KOPT-K1 (cell line): ENCODE measurements around the gene QRSL1.
"Not testable (repeated sequence)": the region's sequence is repeated elsewhere in the genome, so short reads cannot be mapped to it uniquely, and the experiment has no call there.

Experiments
- H3K27ac ChIP-seq: fragments of 200-600 bp; sonication (generic); 2 replicates; pipeline ENCODE4 v1.5.1; 2016; ENCODE audit warnings: antibody characterized with exemption, mild to moderate bottlenecking, low read depth, low read length; ENCODE audit not compliant: poor library complexity, severe bottlenecking
- H3K36me3 ChIP-seq: fragments of 200-600 bp; sonication (generic); 2 replicates; pipeline ENCODE4 v1.5.1; 2017; ENCODE audit warnings: antibody characterized with exemption, mild to moderate bottlenecking, low read length, moderate library complexity; ENCODE audit not compliant: insufficient read depth
- H3K9me3 ChIP-seq: fragments of 200-600 bp; sonication (generic); 2 replicates; pipeline ENCODE4 v1.5.1; 2017; ENCODE audit warnings: antibody characterized with exemption, low read length, mild to moderate bottlenecking; ENCODE audit not compliant: insufficient read depth, poor library complexity, severe bottlenecking

The QRSL1 gene

DNA sequence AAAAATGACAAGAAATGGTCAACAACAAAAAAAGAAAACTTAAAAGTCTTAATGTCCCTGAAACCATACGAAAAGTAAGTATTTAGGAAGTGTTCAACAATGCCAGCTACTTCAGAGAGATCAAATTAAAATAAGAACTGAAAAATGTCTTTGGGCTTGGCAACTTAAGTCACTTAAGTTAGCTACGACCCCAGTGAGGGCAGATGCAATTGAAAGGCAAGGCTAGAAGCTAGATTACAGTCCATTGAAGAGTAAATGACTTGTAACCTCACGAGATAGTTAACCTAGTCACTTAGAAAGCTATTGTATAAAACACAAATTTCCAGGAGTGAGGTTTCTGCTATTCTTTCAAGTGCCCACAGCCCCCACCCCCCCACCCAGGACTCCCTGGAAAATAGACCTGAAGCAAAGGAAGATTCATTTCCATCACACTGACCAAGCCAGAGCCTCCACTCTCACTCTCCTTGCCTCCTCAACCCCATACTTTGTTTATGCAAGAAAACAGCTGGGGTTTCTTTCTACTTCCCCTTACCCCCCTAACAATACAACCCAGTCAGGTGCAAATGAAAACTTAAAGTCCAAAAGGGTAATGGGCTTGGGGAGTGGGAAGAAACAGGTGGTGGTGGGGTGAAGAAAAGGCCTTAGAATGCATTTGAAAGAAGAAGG, 14.7 kb upstream of the QRSL1 start:
- H3K9me3 ChIP-seq: no peaks in the 10 kb centered on the region
- no peaks in the 10 kb centered on the region for H3K36me3 ChIP-seq
- H3K27ac ChIP-seq: no peak overlapping the region

DNA sequence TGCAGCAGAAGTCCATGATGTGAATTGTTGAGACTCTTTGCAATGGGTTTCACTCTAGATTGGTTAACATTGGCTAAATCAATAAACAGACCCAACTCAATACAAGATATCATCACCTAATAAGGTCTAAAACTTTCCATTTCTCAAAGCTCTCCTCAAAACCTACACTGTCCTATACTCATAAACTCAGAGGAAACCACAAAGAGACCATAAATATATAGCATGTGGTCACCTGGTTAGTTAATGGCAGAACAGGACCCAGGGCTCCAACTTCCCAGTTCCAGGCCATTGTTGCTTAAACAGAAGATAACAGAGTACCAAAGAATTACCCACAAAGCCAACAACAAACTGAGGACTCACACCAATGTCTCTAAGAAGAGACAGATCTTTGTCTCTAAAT, 12.1 kb upstream of the QRSL1 start:
- H3K27ac ChIP-seq: no peak overlapping the region
- 0 out of 2 replicates have a peak, but pooled peaks cover 3% of the 10 kb centered on the region for H3K36me3 ChIP-seq
- H3K9me3 ChIP-seq: peaks cover under 1% of the 10 kb centered on the region

DNA sequence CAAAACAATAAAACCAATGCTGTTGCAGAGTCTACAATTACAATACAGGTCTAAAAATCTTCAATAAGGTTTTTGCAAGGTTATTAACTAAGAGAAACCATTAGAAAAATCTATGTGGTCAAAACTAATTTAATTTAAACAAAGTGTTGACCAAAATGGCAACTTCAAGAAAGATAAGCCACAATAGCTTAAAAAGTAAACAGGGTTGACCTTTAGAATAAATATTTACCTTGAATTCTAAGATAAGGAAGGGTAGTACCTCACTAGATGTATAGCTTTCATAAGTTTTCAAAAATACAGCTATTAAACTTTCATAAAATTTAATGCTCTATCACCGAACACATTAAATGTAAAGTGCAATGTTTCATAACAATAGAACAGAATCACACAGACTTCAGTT, 11.5 kb upstream of the QRSL1 start:
- Histone ChIP-seq H3K27ac (no peak overlapping the region), H3K9me3 (peaks cover 5% of the 10 kb centered on the region), H3K36me3 (0 out of 2 replicates have a peak, but pooled peaks cover 6% of the 10 kb centered on the region)

DNA sequence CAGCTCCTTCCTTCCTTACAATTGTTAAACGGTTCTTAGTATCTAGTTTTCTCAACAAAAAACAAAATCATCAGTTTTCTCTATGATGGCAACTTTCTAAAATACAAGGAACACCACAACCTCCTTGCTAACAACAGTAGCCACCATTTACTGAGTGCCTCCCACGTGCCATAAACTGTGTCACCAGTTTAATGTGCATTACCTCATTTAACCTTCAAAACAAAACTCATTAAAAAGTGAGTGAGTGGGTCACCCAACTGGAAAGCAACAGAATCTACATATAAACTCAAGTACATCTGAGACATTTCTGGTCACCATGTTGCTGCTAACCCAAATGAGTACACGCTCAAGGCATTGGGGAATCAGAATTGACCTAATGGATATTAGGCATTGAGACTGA, 11.1 kb upstream of the QRSL1 start:
- Histone ChIP-seq H3K27ac (no peak overlapping the region), H3K9me3 (peaks cover 5% of the 10 kb centered on the region), H3K36me3 (0 out of 2 replicates have a peak, but pooled peaks cover 6% of the 10 kb centered on the region)

DNA sequence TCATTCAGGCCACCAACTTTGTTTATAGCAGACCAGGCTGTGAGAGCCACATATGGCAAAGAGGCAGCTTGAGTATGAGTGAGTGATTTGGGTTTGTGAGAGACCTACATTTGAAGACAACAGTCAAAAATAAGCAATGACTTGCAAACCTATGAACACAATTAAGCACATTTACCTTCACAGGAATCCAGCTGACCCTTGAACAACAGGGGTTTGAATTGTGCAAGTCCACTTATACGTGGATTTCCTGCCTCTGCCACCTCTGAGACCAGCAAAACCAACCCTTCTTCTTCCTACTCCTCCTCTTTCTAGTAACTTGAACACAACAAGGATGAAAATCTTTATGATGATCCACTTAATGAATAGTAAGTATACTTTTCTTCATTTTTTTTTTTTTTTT, 10.2 kb upstream of the QRSL1 start:
- peaks cover 5% of the 10 kb centered on the region for H3K9me3 ChIP-seq
- H3K27ac ChIP-seq: no peak overlapping the region
- H3K36me3 ChIP-seq: 0 out of 2 replicates have a peak, but pooled peaks cover 6% of the 10 kb centered on the region

DNA sequence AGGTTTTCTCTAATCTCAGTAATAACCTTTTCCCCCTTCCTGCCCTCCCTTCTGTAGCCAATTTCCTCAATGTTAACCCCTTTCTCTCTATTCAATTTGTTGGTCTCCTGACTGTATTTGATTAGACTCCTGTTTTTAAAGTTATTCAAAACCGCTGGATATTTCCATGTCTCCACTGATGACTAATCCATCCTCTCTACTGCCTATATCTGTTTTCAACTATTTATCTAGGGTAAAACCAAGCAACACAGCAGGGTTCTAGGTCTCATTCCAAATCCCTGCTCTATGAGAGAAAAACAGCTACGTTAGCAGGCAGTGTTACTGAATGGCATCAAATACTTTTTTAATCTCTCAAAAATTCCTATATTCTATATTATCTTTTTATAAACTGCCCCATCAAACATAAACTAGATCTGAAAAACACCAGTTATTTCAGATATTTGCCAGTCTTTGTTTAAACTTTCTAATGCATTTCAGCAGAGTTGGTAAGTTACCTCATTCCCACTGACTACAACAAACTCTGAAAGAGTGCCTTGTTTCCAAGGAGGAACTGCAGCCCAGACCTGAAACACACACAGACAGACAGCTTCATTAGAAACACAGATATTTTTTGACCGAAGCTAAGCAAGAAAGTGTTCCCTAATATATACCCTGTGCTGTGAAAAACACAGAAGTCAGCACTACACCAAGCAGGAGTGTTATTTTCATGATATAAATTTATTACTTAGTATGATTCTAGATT, 8.3 kb upstream of the QRSL1 start:
- Histone ChIP-seq H3K9me3 (peaks cover 5% of the 10 kb centered on the region), H3K36me3 (0 out of 2 replicates have a peak, but pooled peaks cover 6% of the 10 kb centered on the region), H3K27ac (no peak overlapping the region)

DNA sequence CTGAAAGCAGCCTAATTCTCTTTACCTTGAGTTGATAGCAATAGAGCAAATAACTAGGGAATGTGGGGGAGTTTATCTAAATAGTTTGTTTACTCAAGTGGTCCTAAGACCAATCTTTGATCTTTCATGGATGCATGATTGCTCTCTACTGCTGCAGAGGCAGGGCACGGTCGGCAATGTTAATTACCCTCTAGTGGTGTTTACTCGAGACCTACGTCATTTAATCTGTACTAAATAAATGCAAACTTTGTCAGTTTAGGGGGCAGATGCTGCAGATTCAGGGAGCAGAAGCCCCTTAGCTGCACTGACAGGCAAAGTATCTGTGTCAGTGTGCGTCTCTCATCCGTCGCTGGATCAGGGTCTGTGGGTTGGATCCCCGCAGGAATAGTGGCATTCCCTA, 7.0 kb upstream of the QRSL1 start:
- Histone ChIP-seq H3K36me3 (0 out of 2 replicates have a peak, but pooled peaks cover 6% of the 10 kb centered on the region), H3K27ac (no peak overlapping the region), H3K9me3 (peaks cover 5% of the 10 kb centered on the region)

DNA sequence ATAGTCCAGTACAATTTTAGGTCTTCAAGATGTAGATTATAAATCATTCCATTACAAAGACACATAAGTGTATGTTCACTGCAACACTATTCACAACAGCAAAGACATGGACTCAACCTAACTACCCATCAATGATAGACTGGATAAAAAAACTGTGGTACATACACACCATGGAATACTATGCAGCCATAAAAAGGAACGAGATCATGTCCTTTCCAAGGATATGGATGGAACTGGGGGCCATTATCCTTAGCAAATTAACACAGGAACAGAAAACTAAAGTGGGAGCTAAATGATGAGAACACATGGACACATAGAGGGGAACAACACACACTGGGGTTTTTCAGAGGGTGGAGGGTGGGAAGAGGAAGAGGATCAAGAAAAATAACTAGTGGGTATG, 6.3 kb upstream of the QRSL1 start:
- Histone ChIP-seq H3K27ac (no peak overlapping the region), H3K9me3 (peaks cover 5% of the 10 kb centered on the region), H3K36me3 (0 out of 2 replicates have a peak, but pooled peaks cover 6% of the 10 kb centered on the region)

DNA sequence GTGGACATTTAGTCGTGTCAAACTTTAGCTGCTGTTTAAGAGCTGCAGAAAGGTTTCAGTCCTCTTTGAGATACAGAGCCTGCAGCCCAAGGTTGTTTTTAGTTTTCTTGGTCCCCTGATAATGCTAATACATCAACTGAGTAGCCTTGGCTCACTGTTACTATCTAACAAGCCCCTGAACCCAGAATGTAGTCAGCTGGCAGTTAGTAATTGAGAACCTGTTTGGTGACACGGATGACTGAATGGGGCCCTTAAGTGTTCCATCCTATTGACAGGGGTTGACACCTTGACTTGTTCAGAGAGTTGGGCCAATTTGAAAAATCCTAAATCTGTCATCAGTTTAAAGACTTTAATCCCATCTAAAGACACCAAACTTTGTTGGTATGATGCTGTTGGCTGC, 2.9 kb upstream of the QRSL1 start:
- Histone ChIP-seq H3K27ac (no peak overlapping the region), H3K36me3 (0 out of 2 replicates have a peak, but pooled peaks cover 6% of the 10 kb centered on the region)

DNA sequence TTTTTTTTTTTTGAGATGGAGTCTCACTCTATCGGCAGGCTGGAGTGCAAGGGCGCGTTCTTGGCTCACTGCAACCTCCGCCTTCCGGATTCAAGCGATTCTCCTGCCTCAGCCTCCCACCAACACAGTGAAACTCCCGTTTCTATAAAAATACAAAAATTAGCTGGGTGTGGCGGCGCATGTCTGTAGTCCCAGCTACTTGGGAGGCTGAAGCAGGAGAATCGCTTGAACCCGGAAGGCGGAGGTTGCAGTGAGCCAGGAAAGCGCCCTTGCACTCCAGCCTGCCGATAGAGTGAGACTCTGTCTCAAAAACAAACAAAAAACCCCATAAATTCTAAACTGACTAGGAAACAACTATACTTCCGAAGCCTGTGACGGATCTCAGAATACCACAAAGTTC, 1.6 kb upstream of the QRSL1 start:
- H3K36me3 ChIP-seq, H3K9me3 ChIP-seq, H3K27ac ChIP-seq: not testable (repeated sequence)

More for the DNA sequence above, 2.9 kb upstream of the QRSL1 start:
- H3K9me3 ChIP-seq: peaks cover 5% of the 10 kb centered on the region

DNA sequence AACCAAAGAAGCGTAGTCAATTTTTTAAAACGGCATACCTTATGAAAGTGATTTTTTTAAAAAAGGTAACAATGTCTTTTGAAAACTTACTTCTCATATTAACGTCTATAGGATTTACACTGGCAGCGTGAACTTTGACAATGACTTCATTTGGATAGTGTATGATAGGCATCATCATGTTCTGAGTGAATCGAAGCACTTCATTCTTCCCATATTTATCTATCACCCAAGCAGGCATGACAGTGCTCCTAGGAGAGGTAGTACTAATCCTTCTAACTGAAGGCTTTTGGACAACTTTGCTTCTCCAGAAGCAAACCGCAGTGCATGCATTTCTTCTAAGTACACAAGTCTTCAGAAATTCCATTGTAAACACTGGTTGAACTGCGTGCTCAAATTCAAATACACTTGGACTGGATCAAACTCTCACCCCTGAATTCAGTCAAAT, 698 bp upstream of the QRSL1 start:
- no peaks in the 10 kb centered on the region for H3K9me3 ChIP-seq

DNA sequence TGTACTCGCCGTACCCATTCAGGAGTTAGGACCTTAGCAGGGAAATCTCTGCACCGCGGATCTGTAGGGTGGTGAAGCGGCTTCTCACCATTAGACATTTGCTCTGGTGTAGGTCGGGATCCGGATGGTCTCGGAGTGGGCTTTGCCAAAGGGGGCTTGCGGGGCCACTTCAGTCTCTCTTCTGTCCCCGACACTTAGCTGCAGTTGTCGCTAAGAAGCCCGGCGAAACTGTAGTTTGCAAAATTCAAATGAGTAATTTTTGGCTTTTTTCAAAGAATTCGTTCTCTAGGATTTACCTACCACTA, 433 bp downstream of the QRSL1 start:
- Histone ChIP-seq H3K9me3 (no peaks in the 10 kb centered on the region), H3K27ac (peak overlapping the region; percentile 75), H3K36me3 (no peaks in the 10 kb centered on the region; the same call in 1 of the 2 replicates)

More for the DNA sequence above, 698 bp upstream of the QRSL1 start:
- H3K27ac ChIP-seq: peak overlapping the region; percentile 75
- no peaks in the 10 kb centered on the region for H3K36me3 ChIP-seq

DNA sequence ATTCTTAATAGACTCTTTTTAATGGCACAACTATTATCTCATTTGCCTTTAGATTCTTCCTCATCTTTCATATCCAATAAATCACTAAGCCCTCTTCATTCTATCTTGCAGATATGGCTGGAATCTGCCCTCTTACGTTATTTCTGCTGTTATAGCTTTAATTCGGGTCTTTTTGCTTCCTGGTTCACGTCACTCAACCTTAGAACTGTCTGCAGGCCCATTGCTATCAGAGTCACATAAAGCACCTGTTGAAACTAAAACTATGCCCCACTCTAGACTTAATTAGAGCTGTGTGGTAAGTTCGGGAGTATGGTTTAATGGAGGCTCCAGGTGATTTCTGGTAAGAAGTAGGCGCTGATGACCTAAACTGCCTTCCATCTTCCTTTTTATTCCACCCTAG, 988 bp downstream of the QRSL1 start:
- Histone ChIP-seq H3K9me3 (no peaks in the 10 kb centered on the region), H3K36me3 (no peaks in the 10 kb centered on the region; the same call in 1 of the 2 replicates), H3K27ac (peak overlapping the region; percentile 75)

DNA sequence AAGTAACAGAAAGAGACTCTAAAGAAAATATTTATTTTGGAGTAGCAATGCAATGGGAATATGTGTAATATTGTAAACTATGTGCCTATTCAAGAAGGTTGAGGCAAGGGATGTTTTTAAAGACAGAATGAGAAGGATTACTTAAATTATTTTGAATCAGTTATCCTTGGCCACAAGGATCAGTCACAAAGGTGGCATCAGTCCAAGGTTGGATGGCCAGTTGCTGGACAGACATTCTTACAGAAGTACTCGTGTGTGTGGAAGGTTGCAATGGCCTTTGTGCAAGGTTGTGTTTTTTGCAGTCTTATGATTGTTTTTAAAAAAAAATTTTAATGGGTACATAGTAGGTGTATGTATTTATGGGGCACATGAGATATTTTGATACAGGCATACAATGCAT, 2.0 kb downstream of the QRSL1 start:
- Histone ChIP-seq H3K27ac (no peak overlapping the region), H3K36me3 (no peaks in the 10 kb centered on the region; the same call in 1 of the 2 replicates)

DNA sequence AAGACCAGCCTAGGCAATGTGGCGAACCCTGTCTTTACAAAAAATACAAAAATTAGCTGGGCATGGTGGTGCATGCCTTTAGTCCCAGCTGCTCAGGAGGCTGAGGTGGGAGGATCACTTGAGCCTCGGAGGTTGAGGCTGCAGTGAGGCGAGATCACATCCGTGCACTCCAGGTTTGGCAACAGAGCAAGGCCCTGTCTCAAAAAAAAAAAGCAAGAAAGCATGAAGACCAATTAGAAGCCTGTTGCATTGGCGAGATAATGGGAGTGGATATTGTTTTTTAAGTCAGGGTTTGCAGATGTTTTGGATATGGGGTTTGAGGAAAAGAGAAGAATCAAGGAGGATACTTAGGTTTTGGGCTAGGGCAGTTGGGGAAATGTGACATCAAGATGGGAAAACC, 5.2 kb downstream of the QRSL1 start:
- H3K27ac ChIP-seq: no peak overlapping the region
- H3K9me3 ChIP-seq: no peaks in the 10 kb centered on the region
- H3K36me3 ChIP-seq: peaks cover 8% of the 10 kb centered on the region

More for the DNA sequence above, 2.0 kb downstream of the QRSL1 start:
- H3K9me3 ChIP-seq: no peaks in the 10 kb centered on the region
